GM18870 (cell line): ENCODE results near the gene DNAL4.

Experiments
- ATAC-seq: cut with Tn5 transposase; IDR thresholded peaks from one replicate; pipeline ENCODE4 v1.9.1; 2021; ENCODE audit warnings: moderate library complexity; ENCODE audit not compliant: unreplicated experiment

DNAL4 gene

DNA sequence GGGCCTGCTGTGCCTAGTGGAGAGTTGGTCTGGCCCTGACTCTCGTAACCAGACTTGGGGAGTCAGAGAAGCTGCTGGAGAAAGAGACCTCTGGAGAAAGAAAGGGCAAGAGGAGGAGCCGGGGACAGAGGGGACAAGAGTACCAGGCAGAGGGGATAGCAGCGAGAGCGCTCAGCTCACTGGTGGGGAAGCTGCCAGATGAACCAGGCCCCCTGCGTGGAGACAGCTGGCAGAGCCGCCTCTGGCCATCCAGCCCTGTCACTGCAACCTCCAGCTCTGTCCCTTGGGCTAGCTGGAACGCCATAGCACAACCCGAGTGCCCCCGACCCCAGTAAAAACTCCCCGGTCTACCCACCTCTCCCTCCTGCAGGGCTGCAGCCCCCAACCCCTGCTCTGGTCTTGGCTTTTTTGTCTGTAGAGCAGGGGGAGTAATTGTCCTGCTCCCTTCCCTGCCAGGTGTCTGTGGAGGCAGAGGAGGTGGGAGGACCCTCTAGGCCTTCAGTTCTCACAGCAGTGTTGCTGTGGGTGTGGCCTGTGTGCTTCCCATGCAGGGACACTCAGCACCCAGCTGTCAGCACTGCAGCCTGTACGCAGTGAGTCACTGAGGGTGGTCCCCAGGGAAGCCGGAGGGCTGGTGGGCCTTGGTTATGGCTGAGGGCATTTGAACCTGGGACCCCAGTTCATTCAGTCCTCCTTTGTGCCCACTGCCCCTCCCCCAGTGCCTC is 33.3 kb downstream of the DNAL4 start:
- no peak for ATAC-seq

DNA sequence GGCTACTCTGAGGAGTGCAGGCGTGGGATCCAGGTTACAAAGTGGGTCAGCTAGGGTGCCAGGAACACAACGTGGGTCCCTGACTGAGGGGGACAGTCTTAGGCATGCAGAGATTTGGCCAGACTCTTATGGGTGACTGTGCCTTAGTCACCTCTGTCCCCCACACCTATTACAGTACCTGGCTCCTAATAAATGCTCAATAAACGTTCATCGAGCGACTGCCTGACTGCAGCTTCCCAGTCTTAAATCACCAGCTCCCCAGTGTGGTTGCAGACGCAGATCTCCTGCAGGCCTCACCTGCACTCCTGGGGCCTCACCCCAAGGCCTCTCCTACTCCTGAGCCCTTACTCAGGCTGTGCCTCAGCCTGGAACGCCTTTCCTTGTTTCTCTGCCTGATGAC is 34.9 kb downstream of the DNAL4 start:
- no peak for ATAC-seq

DNA sequence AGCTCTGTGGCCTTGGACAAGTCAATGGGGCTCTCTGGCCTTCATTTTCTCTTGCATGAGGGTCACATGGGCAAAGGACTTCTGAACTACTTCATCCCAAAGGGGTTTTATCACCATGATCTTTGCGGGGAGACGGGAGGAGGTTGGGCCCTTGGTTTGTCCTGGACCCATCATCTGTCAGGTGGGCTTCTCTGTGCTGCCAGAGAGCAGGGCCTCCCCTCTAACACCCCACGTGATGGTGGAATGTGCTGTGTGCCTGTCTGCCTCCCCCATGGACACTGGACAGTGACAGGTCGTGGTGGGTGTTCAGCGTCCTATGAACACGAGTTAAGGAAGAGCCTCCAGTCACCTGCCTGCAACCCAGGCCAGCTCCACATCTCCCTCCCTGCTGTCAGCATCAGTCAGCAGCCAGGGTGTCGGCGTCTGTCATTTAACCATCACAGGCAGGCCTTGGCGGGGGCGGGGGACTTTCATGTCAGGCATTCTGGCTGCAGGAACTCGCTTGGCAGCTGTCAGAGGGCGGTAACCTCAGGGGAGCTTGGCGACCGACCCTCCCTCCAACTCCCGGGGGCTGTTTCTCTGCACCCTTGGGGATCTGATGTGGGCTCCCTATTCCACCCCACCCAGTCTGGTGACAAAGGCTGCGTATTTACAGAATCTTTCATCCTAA is 35.5 kb downstream of the DNAL4 start:
- no peak for ATAC-seq

DNA sequence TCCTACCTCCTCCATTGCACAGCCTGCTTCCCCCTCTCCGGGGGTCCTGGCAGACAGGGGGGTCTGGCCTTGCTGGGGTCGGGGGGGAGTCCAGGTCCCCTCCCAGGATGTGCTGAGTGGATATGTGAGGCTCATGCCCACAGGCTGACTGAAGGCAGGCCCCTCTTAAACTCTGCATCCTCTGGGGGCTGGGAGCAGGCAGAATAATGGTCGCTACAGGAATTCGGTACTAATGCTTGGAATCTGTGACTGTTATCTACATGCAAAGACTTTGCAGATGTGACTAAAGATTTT is 36.5 kb downstream of the DNAL4 start:
- ATAC-seq, result no peak

DNA sequence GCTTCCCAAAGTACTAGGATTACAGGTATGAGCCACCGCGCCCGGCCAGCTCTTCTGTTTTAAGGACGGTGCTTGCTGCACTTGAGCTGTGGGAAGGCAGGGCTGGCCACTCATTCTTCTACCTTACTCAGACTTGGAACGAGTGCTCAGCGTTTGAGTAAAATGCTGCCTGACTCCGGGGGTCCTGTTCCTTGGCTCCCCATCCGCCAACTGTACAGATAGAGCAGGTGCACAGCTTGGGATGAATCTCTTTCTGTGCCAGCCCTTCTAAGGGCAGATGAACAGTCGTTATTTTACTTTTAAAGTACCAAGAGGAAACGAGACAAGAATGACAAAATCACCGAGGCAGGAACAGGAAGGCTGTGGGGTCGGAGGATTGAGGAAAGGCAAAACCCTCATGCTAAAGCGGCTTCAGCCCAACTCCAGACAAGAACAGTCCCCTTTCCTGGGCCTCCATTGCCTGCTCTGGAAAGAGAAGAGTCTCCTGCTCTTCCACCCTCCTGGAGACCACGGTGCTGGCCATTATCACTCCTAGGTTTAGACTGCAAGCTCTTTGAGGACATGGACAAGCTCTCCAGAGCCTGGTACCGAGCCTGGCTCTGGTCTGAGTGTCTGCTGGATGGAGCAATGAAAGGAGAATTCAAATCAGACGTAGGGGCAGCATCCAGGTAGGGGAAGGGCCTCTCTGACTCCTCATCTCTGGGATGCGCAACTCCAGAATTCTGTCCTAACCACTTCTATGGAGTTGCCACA is 37.1 kb downstream of the DNAL4 start:
- ATAC-seq, result no peak

DNA sequence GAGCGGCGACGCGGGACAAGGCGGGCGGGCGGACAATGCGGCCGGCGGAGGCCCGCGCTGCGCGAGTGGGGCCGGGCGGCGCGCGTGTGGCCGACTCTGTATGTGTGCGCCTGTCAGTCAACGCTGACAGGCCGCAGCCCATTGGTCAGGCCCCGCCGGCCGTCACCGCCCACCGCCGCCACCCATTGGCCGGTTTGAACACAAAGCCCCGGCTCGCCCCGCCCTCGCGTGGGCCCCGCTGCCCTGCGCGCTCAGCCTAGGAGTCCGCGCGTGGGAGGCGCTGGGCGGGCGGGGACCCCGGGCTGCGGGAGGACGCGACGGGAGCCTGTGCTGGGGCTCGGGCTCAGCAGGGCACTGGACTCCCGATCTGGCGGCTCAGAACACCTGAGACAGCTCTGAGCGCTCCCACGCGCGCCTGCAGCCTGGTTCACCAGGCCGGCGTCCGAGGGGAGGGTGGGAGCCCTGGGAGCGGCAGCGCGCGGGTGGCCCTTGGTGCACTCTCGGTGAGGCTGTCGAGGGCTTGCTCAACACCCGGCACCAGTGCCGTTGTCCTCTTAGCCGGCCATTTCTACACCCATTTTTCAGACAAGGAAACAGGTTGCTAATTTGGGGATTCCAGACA is 37.9 kb downstream of the DNAL4 start, which contains the start of gene SUN2:
TSS of gene SUN2 (minus strand) at position 88 of the 622 bp plus-strand sequence. CDS start 3,370 bp downstream, outside the sequence.
- ATAC-seq, result no peak

DNA sequence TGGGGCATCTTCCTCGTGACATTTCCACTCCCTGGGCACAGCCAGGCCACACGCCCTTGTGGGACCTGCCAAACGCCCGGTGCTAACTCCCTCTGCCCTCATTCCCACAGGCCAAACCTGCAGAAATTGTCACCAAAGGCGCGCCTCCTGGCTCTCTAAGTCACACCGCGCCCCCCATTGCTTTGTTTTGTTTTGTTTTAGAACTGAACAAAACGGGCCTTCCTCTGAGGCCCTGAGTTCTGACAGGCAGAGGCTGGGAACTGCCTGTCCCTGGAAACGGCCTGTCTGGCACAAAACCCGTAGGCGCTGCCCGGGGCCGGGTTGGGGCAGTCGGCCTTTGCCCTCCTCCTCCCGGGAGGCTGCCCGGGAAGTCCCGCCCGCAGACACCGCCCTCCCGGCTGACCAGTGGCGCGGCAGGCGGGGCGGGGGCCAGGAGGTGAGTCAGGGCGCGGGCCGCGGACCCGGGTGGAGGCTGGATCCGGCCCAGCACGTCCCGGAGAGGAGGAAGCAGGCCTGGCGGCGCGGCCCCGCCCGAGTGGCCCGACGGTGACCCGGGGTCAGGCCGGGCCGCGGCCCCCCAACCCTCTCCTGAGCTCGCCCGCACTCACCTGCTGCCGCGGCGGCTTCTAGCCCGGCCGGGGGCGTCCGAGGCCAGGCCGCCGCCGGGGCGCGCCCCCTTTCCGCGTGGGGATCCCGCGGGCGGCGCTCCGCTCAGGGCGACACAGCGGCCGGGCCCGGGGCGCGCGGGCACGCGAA is 38.6 kb downstream of the DNAL4 start:
- ATAC-seq, result no peak

DNA sequence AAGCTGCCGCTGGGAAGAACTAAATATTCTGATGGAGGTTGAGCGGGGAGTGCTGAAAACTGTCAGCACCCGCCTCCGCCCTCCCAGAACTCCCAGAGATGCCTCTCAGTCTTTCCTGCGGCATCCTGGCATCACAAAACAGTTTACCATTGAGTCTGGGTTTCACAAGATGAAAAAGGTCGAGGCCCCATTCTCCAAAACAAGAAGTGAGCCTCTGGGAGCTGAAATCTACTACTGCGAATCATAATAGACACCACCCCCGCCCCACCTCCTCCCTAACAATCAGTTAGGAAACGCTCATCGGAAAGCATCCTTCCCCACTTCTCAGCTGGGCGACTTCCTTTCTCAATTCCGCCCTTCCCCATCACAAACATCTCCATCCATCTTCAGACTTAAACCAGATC is 39.2 kb downstream of the DNAL4 start:
- ATAC-seq, result no peak

DNA sequence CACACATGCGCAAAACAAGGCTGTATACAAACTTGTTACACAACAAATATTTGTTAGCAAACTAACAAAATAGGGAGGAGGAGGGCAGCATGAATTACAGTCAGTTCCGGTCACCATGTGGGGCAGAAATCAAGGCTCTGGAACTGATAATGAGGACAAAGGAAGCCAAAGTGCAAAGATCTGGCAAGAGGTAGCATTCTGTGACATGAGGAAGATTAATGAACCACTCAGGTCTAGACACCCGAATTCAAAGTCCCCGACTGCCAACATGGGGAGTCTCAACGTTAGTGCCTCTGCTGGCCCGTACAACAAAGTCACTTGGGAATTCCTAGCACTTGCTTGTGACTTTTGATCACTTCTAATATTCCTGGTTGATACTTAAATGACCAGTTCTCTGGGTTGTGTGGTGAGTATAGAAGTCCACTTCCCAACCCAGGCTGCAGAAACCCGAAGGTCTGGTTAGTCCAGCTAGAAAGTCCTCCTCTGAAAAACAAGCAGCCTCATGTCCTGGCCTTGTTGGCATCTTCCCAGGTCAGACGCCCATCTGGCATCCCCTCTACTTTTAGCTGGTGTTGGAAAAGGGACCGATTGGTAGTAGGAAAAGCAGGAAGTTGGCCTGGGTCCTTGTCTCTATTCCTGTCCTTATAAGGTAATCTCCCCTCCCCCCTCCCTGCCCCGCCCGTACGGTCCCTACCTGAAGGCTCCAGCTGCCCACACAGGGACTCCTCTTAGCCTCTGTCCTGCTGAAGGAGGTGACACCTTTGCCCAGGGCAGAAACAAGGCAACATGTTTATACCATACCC is 39.8 kb downstream of the DNAL4 start:
- no peak for ATAC-seq

DNA sequence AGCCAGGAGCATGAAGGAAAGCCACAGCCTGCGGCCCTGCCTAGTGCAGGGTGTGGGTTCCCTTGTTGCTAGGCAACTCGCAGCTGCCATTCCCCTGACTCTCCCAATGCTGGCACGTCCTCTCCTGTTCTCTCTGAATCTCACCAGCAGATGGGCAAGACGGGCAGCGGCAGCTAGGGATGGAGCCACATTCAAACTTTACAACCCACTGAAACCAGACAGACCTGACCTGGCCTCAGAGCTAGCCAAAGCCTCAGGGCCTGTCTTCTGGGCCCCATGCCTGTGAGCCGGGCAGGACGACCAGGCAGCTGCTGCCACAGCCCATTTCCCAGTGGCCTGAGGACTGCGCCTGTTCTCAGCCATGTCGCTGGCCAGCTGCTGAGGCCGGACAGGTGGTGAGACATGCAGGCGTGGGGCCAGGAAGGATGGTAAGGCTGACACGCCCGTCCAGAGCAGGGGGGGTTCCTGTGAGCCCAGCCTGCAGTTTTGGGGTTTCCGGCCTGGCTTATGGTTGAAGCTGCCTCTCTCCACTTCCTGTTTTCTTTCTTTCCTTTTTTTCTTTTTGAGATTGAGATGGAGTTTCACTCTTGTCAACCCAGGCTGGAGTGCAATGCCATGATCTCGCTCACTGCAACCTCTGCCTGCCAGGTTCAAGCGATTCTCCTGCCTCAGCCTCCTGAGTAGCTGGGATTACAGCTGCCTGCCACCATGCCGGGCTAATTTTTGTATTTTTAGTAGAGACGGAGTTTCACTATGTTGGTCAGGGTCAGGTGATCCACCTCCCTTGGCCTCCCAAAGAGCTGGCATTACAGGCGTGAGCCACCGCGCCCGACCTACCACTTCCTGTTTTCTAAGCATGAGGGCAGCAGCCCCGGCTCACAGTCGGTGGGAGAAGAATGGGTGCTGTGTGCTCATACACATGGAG is 42.3 kb downstream of the DNAL4 start:
- no peak for ATAC-seq

DNA sequence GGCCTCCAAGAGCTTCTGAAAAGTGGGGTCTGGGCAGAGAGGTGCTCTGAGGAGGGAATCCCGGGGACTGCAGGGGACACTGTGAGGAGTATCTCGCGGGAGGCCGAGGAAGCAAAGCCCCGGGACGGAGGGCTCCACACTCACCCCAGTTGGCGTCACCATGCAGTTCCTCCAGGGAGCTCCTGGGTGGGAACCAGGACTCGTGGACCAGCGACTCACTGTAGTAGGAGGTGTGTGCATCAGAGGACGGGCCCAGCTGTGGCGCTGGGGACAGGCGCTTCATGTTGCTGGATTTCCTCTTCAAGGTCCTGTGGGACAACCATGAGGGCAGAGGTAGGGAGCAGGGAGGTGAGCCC is 42.9 kb downstream of the DNAL4 start:
- ATAC-seq, result no peak

DNA sequence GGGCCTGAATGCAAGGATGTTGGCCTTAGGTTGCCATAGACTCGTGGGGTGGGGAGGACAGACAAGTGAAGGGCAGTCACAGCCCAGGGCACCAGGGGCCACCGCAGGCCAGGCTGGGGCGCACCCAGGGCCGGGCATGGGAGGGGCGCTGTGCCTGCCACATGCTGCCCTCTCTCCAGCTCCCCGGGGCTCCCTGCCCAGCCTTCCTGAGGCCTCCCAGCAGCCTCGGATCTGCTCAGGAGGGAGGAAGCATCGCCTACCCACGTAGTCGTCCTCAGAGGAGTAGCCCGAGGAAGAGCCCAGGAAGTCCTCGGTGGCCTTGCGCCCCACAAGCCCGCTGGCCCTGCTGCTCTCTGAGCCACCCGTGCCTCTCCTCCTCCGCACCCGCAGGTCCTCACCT is 43.3 kb downstream of the DNAL4 start:
- ATAC-seq, result no peak

DNA sequence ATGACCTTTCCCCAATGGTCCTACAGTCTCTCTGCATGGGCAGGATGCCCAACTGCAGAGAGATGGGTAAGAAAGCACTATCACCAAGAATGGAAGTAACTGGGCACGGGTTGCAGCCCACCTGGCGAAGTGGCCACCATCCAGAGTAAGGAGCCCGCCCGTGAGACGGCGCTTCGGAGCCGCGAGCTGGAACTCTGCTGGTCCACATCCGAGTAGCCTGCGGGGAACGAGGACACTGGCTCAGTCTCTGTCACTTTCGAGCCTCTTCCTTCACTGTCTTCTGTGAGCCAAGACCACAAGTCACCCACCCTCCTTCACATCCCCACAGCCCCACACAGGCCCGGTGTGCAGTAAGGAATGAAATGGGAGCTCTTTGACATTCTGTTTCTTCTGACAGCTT is 43.8 kb downstream of the DNAL4 start:
- no peak for ATAC-seq

DNA sequence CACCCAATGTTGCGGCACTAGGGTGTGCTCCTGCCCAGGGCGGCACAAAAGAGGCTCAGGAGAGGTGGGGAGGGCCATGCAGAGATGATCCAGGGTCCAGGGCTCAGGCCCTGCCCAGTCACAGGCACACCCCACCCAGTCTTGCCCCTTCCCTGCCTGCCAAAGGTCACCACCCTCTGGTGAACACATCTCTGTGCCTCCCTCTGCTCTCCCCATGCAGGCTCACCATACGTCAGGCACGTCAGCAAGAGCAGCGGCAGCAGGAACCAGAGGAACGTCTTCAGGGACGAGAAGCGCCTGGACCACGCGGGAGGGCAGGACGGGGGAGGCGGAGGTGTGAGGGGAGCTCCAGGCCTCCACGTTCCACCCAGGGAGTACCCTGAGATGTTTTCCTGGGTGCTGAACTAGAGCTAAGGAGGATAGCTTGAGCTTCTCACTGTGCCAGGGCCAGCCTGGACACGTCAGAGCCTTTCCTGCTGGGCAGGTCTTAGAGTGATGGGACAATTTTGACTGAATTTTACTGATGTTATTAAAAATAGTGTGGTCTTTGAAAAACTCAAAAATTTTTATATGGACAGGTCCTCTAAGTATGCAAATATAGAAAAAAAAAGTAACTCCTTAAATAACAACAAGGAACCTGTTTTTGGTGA is 45.3 kb downstream of the DNAL4 start:
- no peak for ATAC-seq

DNA sequence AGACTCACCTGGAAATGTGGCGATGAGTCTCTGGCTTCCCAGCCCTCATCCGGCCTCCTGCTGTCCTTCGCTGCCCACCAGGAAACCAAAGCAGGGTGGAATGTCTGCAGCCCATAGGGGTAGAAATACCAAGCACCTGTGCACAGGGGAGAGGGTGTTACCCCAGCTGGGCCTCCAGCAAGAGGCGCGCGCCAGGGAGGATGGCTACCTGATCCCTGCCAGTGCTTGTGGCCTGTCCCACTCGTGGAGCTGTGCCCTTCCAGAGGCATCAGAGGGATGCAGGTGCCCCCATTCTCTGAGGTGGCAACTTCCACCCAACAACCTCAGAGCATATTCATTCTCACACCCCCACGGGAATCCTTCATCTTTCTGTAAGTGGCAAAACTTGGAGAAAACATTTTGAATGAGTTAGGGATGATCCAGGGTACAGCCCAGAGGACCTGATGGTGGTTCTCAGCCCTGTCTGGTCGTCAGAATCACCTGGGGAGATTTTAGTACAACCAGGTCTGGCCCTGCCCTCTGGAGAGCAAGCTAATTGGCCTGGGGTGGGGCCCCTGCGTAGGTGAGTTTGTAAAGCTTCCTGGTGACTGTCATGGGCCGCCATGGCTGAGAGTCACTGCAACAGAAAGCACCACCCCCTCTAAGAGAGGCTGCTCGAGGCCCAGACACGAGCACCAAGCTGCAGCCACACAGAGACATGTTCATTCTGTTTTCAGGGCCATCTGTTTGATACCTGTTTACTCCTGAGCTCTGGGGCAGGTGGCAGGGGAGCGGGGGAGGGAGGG is 48.1 kb downstream of the DNAL4 start:
- ATAC-seq, result no peak

DNA sequence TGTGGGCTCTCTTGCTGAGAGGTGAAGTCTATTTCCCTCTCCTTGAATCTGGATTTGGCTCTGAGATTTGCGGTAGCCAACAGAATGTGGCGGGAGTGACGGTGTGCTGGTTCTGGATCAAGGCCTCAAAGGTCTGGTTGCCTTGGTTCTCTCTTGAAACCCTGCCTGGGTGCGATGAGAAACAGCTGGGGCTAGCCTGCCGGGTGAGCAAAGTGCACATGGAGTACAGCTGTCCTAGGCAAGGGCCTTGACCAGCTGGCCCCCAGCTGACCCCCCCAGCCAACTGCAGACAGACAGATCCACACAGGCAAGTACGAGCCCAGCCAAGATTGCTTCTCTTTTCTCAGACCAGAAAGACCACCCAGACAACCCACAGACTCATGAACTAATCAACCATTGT is 49.0 kb downstream of the DNAL4 start:
- ATAC-seq, result no peak

DNA sequence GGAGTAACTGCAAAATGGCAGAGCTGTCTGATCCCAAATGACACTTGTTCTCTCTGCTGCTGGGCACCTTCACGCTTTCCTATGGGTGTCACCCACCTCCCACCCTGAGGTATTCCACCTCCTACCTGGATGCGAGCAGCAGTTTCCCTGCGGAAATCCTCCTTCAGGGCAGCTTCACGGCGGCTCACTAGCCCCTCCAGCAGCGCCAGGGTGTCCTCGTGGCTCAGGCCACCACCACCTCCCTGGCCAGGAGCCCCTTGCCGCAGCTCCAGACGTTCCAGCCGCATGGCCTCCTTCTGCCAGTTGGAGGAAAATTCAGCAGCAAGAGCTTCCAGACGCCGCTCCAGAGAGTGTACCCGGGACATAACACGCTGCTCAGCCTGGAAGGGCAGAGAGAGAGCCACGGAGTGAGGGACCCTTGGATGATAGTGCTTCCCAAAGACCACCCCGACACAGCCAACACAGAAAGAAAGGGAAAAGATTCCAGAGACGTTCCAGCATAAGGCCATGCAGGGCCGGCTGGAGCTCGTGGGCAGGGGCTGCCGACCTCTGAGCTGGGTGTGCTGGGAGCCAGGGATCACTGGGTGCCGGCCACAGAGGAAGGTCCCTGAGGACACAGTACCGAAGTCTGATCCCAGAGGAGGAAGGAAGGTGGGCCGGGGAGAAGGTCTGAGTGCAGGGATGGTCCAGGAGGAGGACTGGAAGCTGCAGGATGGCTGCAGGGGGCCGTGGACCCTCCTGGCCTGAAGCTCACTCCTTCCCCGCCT is 51.6 kb downstream of the DNAL4 start:
- no peak for ATAC-seq
